Liver (tissue), 9 donors: ENCODE data around the gene SIPA1L3. TPM values are rescaled to one million over a fixed set of nuclear protein-coding genes. Genes with fewer than 3 reads are reported as not detected.

Source experiments
- DNase-seq: peaks from one replicate; pipeline ENCODE4 v3.0.0-alpha.2; 2017; ENCODE audit warnings: low spot score
- H3K27ac ChIP-seq, 2 donors: one replicate each; pipeline ENCODE4 v1.7.0; 2013; ENCODE audit warnings: inconsistent platforms in 2 of 2, low read length in 2 of 2, control low read depth in 1 of 2, low read depth in 1 of 2, mild to moderate bottlenecking in 1 of 2
- H3K27me3 ChIP-seq, 4 donors: one replicate each; pipeline versions ENCODE4 v1.6.1 to v1.7.0; 2013; ENCODE audit warnings: low read length in 3 of 4, inconsistent platforms in 1 of 4, mild to moderate bottlenecking in 1 of 4, moderate library complexity in 1 of 4; ENCODE audit not compliant: control insufficient read depth in 4 of 4, insufficient read depth in 4 of 4
- H3K36me3 ChIP-seq, 4 donors: one replicate each; pipeline versions ENCODE4 v1.6.1 to v1.7.0; 2013; ENCODE audit warnings: low read length in 3 of 4, mild to moderate bottlenecking in 3 of 4, low read depth in 1 of 4, moderate library complexity in 1 of 4; ENCODE audit not compliant: control insufficient read depth in 4 of 4, insufficient read depth in 3 of 4
- H3K4me1 ChIP-seq, 4 donors: one replicate each; pipeline versions ENCODE4 v1.6.1 to v1.7.0; 2013; ENCODE audit warnings: low read length in 3 of 4, mild to moderate bottlenecking in 3 of 4, moderate library complexity in 1 of 4; ENCODE audit not compliant: control insufficient read depth in 4 of 4, insufficient read depth in 4 of 4
- H3K4me3 ChIP-seq, 3 donors: one replicate each; pipeline versions ENCODE4 v1.6.1 to v1.7.0; 2013; ENCODE audit warnings: low read length in 3 of 3, control low read depth in 1 of 3, low read depth in 1 of 3, mild to moderate bottlenecking in 1 of 3
- H3K9ac ChIP-seq, 2 donors: one replicate each; pipeline ENCODE4 v1.7.0; 2013; ENCODE audit warnings: low read length in 2 of 2, mild to moderate bottlenecking in 2 of 2, moderate library complexity in 2 of 2, control low read depth in 1 of 2, low read depth in 1 of 2
- H3K9me3 ChIP-seq, 4 donors: one replicate each; pipeline versions ENCODE4 v1.6.1 to v1.7.0; 2013; ENCODE audit warnings: low read length in 3 of 4; ENCODE audit not compliant: control insufficient read depth in 4 of 4
- ATF3 ChIP-seq: IDR thresholded peaks from 2 replicates; pipeline ENCODE4 v1.6.1; 2016; ENCODE audit warnings: antibody characterized with exemption
- CTCF ChIP-seq: fragments of 150-350 bp; IDR thresholded peaks from 2 replicates; pipeline ENCODE4 v1.5.1; 2017; ENCODE audit warnings: improper control_type of control experiment, low read depth, low read length; ENCODE audit not compliant: missing input control
- EGR1 ChIP-seq, 2 donors: IDR thresholded peaks; 2 replicates each; pipeline ENCODE4 v1.6.1; 2016 to 2018; ENCODE audit warnings: antibody characterized with exemption in 2 of 2, low read depth in 2 of 2
- FOXA1 ChIP-seq: IDR thresholded peaks from 2 replicates; pipeline ENCODE4 v1.6.1; 2016; ENCODE audit warnings: antibody characterized with exemption
- GABPA ChIP-seq, 2 donors: IDR thresholded peaks in 1 of 2; conservative IDR thresholded peaks in 1 of 2; 2 replicates each; pipeline ENCODE4 v1.6.1; 2016; ENCODE audit warnings: antibody characterized with exemption in 2 of 2, mild to moderate bottlenecking in 1 of 2, moderate library complexity in 1 of 2
- HNF4A ChIP-seq, 2 donors: conservative IDR thresholded peaks; 2 replicates each; pipeline ENCODE4 v1.6.1; 2016; ENCODE audit warnings: antibody characterized with exemption in 2 of 2, mild to moderate bottlenecking in 2 of 2
- HNF4G ChIP-seq: IDR thresholded peaks from 2 replicates; pipeline ENCODE4 v1.6.1; 2016; ENCODE audit warnings: antibody characterized with exemption
- JUND ChIP-seq, 2 donors: IDR thresholded peaks; 2 replicates each; pipeline ENCODE4 v1.6.1; 2016; ENCODE audit warnings: antibody characterized with exemption in 2 of 2
- MAX ChIP-seq: IDR thresholded peaks from 2 replicates; pipeline ENCODE4 v1.6.1; 2016; ENCODE audit warnings: antibody characterized with exemption
- NR2F2 ChIP-seq: IDR thresholded peaks from 2 replicates; pipeline ENCODE4 v1.6.1; 2016; ENCODE audit warnings: antibody characterized with exemption
- REST ChIP-seq: IDR thresholded peaks from 2 replicates; pipeline ENCODE4 v1.6.1; 2016; ENCODE audit warnings: antibody characterized with exemption, mild to moderate bottlenecking
- RXRA ChIP-seq, 2 donors: IDR thresholded peaks; 2 replicates each; pipeline ENCODE4 v1.6.1; 2017 to 2018; ENCODE audit warnings: antibody characterized with exemption in 2 of 2, mild to moderate bottlenecking in 1 of 2
- SP1 ChIP-seq: IDR thresholded peaks from 2 replicates; pipeline ENCODE4 v1.6.1; 2018; ENCODE audit warnings: antibody characterized with exemption, mild to moderate bottlenecking
- TAF1 ChIP-seq: conservative IDR thresholded peaks from 2 replicates; pipeline ENCODE4 v1.6.1; 2016; ENCODE audit warnings: antibody characterized with exemption, mild to moderate bottlenecking
- YY1 ChIP-seq: IDR thresholded peaks from 2 replicates; pipeline ENCODE4 v1.6.1; 2016; ENCODE audit warnings: antibody characterized with exemption, mild to moderate bottlenecking
- ZBTB33 ChIP-seq: IDR thresholded peaks from 2 replicates; pipeline ENCODE4 v1.6.1; 2016; ENCODE audit warnings: antibody characterized with exemption
- WGBS: extraction: QIAGEN DNeasy Blood & Tissue Kit; methylation state at CpG from one replicate; pipeline ENCODE4 v1.1.7; 2013; 5-methylcytosine and 5-hydroxymethylcytosine counted together
- polyA plus RNA-seq, 2 donors: library from polyadenylated mRNA; stranded (reverse) in 1 of 2; unstranded in 1 of 2; fragments of 200-250 nt in 1 of 2; fragments of >200 nt in 1 of 2; fragmentation: Nextera tagmentation in 1 of 2; extraction: Ambion mirVana in 1 of 2; gene quantifications; one replicate each; pipeline versions ENCODE4 v1.2.1 to v1.2.3, GENCODE V29; 2013 to 2015
- total RNA-seq, 2 donors: library from RNA; depleted of rRNA; stranded (reverse); fragments of >200 nt; gene quantifications; one replicate each; pipeline ENCODE4 v1.2.3, GENCODE V29; 2014
- donor health status: healthy.
- donor health status: healthy.
- donor health status: healthy.
- donor health status: healthy.
- donor health status: healthy.

The SIPA1L3 gene
- total and polyA plus RNA-seq, 4 donors, result 2.4 to 10.0 (median 4.4) TPM

- no peak for DNase-seq
- no peak for TF ChIP-seq ZBTB33
- TF ChIP-seq YY1, result no peak
- no peak for TF ChIP-seq JUND (IDR thresholded peaks at IDR 0.05)
- no peak for TF ChIP-seq GABPA (IDR thresholded peaks at IDR 0.05 in 1 of 2, conservative IDR thresholded peaks at IDR 0.05 in 1 of 2)
- no peak for TF ChIP-seq HNF4A (conservative IDR thresholded peaks at IDR 0.05)
- TF ChIP-seq HNF4G, result no peak
- TF ChIP-seq CTCF, result no peak
- TF ChIP-seq RXRA (IDR thresholded peaks at IDR 0.05), result no peak
- Histone ChIP-seq H3K4me3 (no peak overlapping the region), H3K9me3 (no peaks in the 10 kb centered on the region), H3K27ac (no peak overlapping the region), H3K36me3 (peaks cover 3 to 35% (median 5%) of the 10 kb centered on the region in 4 donors), H3K4me1 (no peaks in the 10 kb centered on the region), H3K9ac (no peak overlapping the region), H3K27me3 (no peaks in the 10 kb centered on the region)
- WGBS, result 97% methylated on average over 14 of the region's 14 CpGs
Observed at GRCh38 chr19:38202504-38202903, 295.5 kb downstream of the SIPA1L3 start.

GRCh38 chr19:38203197-38203596 is 296.2 kb downstream of the SIPA1L3 start:
- WGBS, result 92% methylated on average over 13 of the region's 13 CpGs
- Histone ChIP-seq H3K4me3 (no peak overlapping the region), H3K27me3 (no peaks in the 10 kb centered on the region), H3K36me3 (peaks cover 3 to 33% (median 5%) of the 10 kb centered on the region in 4 donors), H3K9me3 (no peaks in the 10 kb centered on the region), H3K9ac (no peak overlapping the region), H3K4me1 (no peaks in the 10 kb centered on the region), H3K27ac (no peak overlapping the region)
- no peak for DNase-seq
- no peak for TF ChIP-seq GABPA (IDR thresholded peaks at IDR 0.05 in 1 of 2, conservative IDR thresholded peaks at IDR 0.05 in 1 of 2)
- TF ChIP-seq NR2F2, result no peak
- TF ChIP-seq MAX, result no peak
- TF ChIP-seq ATF3, result no peak
- TF ChIP-seq FOXA1, result no peak

- Histone ChIP-seq H3K27ac (no peak overlapping the region), H3K4me1 (peaks cover 0 to 1% (median 0%) of the 10 kb centered on the region in 4 donors), H3K4me3 (no peak overlapping the region), H3K36me3 (peaks cover 3 to 27% (median 5%) of the 10 kb centered on the region in 4 donors), H3K9ac (no peak overlapping the region), H3K27me3 (peaks cover 0 to 3% (median 0%) of the 10 kb centered on the region in 4 donors), H3K9me3 (no peaks in the 10 kb centered on the region)
- no peak for DNase-seq
- WGBS, result 95% methylated on average over 8 of the region's 8 CpGs
- no peak for TF ChIP-seq ATF3
- no peak for TF ChIP-seq ZBTB33
- TF ChIP-seq MAX, result no peak
- TF ChIP-seq EGR1 (IDR thresholded peaks at IDR 0.05; ENCODE audit: low read depth in 2 of 2), result no peak
- TF ChIP-seq TAF1, result no peak
- TF ChIP-seq HNF4A (conservative IDR thresholded peaks at IDR 0.05), result no peak
- TF ChIP-seq REST, result no peak
- TF ChIP-seq SP1, result no peak
- no peak for TF ChIP-seq RXRA (IDR thresholded peaks at IDR 0.05)
- TF ChIP-seq HNF4G, result no peak
- no peak for TF ChIP-seq JUND (IDR thresholded peaks at IDR 0.05)
- no peak for TF ChIP-seq GABPA (IDR thresholded peaks at IDR 0.05 in 1 of 2, conservative IDR thresholded peaks at IDR 0.05 in 1 of 2)
- TF ChIP-seq NR2F2, result no peak
Observed at GRCh38 chr19:38204096-38204495, 297.1 kb downstream of the SIPA1L3 start.
